HG03457 (cell line): Measurements from ENCODE around the gene HOTAIR.

ENCODE experiments used
- ATAC-seq: cut with Tn5 transposase; IDR thresholded peaks from one replicate; pipeline ENCODE4 v1.9.1; 2021; ENCODE audit warnings: moderate number of reproducible peaks; ENCODE audit not compliant: unreplicated experiment

HOTAIR gene

DNA sequence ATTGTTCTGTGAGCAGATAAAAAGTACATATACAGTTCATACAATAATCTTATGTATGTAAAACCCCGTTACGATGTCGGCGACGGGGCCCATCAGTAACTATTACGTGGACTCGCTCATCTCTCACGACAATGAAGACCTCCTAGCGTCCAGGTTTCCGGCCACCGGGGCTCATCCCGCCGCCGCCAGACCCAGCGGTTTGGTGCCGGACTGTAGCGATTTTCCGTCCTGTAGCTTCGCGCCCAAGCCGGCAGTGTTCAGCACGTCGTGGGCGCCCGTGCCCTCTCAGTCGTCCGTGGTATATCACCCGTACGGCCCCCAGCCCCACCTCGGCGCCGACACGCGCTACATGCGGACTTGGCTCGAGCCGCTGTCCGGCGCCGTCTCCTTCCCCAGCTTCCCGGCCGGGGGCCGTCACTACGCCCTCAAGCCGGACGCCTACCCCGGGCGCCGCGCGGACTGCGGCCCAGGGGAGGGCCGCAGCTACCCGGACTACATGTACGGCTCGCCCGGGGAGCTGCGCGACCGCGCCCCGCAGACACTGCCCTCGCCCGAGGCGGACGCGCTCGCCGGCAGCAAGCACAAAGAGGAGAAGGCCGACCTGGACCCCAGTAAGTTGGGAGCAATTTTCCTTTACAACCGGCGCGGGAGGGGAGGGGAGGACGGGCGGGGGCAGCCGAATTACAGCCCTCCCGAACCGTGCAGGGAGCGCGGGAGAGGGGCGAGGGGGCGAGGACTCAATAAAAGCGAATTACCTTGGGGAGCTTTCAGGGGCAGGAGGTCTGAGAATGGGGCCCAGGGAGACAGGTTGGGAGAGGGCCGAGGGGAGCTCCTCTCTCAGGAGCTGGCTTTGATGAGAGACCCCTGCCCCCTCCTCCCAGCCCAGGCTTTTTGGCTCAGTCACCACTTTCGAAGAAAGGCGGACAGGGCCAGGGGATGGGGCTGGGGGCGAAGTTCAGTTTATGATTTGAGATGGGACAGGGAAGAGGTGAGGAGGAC lies 25.7 kb upstream of the HOTAIR start, which contains the start of gene HOXC9:
Gene HOXC9, plus strand, starts transcription at position 46 of the 999 bp plus-strand sequence. Its CDS starts 28 bp downstream, at position 74.
- ATAC-seq, result no peak

DNA sequence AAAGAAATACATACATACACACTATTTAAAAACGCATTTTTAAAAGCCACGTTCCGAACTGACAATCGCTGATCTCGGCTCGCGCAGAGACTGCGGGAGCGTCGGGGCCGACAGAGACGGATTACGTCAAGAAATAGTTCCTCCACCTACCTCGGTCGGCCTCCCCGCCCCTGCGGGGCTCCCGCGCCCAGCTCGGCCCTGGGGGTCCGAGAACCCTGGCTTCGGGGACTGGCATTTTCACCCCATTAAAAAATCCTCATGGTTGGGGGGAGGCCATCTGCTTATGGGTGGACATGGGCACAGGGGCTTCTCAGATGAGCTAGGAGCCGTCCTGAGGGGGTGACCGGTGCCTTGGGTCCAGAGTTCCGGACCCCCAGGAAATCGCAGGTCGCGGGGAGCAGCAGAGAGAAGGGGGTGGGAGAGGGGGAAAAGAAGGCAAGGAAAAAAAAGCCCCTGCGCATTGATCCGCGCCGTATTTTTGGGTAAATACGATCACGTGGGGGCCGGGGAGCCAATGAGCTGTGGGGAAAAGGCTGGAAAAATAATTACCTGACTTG lies 24.9 kb upstream of the HOTAIR start:
- no peak for ATAC-seq

- ATAC-seq, result no peak
Measured at GRCh38 chr12:53998900-53999236, 24.1 kb upstream of the HOTAIR start.

DNA sequence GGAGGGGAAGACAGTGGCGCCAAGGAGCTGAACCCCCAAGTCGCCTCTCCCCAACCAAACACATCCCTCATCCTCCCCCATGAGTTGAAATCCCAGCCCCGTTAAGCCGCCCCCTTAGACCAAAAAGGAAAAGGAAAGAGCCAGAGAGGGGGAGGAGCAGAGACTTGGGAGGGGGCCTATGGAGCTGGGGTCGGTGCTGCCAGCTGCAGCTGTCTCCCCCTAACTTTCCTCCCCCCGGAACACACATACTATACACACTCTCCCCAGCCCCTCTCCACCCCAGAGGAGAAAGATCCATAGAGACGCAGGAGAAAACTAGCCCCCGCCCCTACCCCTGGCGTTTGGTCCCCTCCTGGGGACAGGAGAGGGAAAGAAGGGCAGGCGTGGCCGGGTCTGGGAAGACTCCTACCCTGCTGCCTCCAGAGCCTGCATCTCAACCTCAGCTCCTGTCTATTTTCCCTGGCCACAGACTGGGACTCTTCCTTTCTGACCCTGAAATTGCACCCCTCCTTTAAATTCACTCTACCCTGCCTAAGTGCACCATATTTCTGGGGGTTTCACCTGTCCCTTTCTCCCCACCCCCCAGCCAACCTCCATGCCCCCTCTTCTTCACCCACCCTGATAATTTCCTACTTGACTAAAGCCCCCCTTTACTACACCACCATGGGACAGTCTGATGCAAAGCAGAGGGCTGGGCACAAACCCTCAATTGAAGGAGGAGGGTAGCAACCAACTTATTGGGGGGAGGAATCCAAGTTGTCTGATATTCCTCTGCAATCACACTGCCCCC lies 23.6 kb upstream of the HOTAIR start:
- no peak for ATAC-seq

DNA sequence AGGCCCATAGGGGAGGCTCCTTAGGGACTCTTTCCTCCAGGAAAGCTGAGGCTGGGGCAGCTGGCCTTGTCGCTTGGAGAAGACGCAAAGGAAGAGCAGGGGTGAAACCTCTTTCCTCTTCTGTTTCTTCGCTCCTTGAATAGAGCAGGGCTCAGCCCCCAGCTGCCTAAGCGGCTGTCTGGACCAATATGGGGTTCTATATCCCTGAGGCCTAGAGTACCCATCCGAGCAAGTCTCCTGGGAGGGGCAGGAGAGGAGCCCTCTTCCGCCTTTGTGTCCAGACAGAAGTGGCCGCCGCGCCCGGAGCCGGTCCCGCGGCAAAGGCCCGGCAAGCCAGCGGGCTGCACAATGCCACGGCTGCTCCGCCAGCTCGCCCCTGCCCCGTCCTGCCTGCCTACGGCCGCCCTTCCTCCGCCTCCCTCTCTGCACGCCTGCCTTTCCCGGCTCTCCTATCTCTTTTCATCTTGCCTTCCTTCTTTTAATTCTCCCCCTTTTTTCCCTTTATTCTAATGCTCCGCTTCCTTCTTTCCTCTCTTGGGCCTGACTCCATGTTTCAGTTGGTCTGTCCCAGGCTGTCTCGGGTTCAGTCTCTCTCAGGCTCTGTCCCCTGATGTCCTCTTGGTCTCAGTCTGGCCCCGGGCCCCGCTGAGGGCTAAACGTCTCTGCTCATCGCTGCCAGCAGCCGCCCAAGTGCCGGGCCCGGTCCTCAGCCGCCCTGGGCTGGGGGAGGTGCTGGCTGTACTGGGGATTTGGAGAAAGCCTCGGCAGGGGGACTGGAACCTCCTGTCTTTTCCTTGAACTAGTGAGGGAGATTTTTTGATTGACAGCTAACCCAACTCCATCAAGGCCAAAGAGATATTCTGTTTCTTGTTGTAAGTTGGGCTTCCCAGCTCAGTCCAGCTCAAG lies 22.7 kb upstream of the HOTAIR start:
- no peak for ATAC-seq

- no peak for ATAC-seq
Measured at GRCh38 chr12:53996240-53997203, 21.8 kb upstream of the HOTAIR start.

GRCh38 chr12:53995378-53996239 lies 20.9 kb upstream of the HOTAIR start:
- ATAC-seq, result no peak

DNA sequence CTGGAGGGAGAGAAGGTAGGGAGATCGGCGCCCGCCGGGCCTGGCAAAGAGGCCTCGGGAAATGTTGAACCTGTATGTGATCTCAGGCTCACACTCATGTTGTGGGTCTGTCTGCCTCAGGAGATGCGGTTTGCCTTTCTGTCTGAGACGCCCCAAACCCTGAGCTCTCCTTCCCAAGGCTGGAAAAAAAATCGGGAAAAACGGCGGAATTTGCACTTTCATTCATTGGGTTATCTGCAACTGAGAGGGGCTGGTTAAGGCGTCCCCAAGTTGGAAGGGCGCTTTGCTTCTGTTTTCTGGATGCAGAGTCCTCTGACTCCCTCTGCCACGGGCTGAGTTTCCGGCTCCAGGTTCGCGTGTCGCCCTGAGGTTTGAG lies 20.2 kb upstream of the HOTAIR start:
- no peak for ATAC-seq

- ATAC-seq, result no peak
Measured at GRCh38 chr12:53994264-53995001, 19.7 kb upstream of the HOTAIR start.

- ATAC-seq, result no peak
Measured at GRCh38 chr12:53994009-53994263, 19.2 kb upstream of the HOTAIR start.

- no peak for ATAC-seq
Measured at GRCh38 chr12:53993162-53994008, 18.6 kb upstream of the HOTAIR start.

DNA sequence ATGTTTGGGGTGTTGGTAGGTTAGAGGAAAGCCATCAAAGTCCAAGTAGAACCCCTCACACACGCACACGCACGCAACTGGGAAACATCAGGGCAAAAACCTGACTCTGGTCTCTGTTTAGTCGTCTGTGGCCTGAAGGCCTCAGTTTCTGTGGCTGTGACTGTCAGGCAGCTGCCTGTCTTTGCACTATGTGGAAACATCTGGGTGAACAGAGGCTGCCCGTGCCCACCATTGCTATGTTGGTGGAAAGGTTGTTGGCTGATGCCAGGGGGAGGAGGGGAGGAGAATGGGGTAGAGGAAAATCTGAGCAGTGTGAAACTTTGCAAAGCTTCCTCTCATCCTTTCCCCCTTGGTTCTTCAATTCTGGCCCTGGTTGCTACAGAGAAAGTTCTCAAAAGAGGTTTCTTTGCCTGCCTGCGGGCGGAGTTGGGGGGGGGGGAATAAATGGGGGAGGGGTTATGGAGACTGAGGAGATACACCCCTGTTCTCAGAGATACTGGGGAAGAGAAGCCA lies 17.7 kb upstream of the HOTAIR start:
- ATAC-seq, result no peak

DNA sequence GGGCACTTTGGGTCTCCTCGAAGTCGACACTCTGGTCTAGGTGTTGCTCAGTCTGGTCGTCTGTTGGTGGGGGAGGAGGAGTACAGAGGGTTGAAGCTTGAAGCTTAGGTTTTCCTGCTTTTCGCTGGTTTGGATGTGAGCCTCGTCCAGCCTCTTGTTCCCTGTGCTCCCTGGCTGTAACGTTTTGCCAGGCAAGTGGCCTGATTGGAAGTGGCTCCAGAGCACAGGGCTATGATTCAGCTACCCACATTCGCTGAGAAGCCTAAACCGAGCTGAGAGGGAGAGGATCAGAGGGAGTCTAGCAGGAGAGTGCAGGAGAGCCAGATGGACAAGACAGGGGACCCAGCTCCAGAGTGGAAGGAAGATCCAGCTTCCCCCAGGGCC lies 16.3 kb upstream of the HOTAIR start:
- no peak for ATAC-seq

- no peak for ATAC-seq
Measured at GRCh38 chr12:53990311-53991076, 15.7 kb upstream of the HOTAIR start.

- no peak for ATAC-seq
Measured at GRCh38 chr12:53989227-53990113, 14.7 kb upstream of the HOTAIR start.
